Measurements from ENCODE around the gene SLC38A5. TPM values are rescaled to one million over a fixed set of nuclear protein-coding genes. Genes with fewer than 3 reads are reported as not detected.

The SLC38A5 gene
- total and polyA plus RNA-seq, 7 donors, result 0.34 to 1.7 (median 0.98) TPM

DNA sequence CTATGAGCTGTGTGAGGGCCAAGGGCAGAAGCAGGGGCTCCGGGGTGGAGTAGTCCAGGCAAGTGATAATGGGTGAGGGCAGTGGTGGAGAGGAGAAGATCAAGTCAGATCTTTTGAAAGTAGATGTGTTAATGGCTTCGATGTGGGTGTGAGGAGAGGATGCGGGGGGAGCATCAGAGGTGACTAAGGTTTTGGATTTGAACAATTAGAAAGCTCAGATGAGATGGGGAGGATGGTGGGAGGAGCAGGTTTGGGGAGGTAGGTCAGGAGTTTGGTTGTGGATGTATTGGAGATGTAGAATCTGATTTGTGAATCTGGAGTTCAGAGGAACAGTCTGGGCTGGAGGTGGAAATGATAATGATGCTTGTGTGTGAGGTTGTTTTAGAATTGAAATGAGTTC lies 10.5 kb upstream of the SLC38A5 start:
- 95 to 97% (median 97%) methylated on average over 3 of the region's 3 CpGs for whole genome bisulfite sequencing, 3 donors
- TF ChIP-seq, protein P1, sequence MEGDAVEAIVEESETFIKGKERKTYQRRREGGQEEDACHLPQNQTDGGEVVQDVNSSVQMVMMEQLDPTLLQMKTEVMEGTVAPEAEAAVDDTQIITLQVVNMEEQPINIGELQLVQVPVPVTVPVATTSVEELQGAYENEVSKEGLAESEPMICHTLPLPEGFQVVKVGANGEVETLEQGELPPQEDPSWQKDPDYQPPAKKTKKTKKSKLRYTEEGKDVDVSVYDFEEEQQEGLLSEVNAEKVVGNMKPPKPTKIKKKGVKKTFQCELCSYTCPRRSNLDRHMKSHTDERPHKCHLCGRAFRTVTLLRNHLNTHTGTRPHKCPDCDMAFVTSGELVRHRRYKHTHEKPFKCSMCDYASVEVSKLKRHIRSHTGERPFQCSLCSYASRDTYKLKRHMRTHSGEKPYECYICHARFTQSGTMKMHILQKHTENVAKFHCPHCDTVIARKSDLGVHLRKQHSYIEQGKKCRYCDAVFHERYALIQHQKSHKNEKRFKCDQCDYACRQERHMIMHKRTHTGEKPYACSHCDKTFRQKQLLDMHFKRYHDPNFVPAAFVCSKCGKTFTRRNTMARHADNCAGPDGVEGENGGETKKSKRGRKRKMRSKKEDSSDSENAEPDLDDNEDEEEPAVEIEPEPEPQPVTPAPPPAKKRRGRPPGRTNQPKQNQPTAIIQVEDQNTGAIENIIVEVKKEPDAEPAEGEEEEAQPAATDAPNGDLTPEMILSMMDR (IDR thresholded peaks at IDR 0.05), result no peak
- Histone ChIP-seq H3K27ac (no peak overlapping the region), H3K4me3 (no peak overlapping the region), H3K27me3 (ENCODE audit: insufficient read depth in 3 of 3, low read length in 2 of 3) (no peaks in the 10 kb centered on the region), H3K9me3 (no peaks in the 10 kb centered on the region), H3K36me3 (ENCODE audit: insufficient read depth in 1 of 2, low read depth in 1 of 2) (peaks cover 0 to 36% of the 10 kb centered on the region in 2 donors), H3K4me1 (no peaks in the 10 kb centered on the region)
- intact Hi-C loops (cut with DNase I), result no loop called here
- no peak for ATAC-seq
- no peak for DNase-seq

DNA sequence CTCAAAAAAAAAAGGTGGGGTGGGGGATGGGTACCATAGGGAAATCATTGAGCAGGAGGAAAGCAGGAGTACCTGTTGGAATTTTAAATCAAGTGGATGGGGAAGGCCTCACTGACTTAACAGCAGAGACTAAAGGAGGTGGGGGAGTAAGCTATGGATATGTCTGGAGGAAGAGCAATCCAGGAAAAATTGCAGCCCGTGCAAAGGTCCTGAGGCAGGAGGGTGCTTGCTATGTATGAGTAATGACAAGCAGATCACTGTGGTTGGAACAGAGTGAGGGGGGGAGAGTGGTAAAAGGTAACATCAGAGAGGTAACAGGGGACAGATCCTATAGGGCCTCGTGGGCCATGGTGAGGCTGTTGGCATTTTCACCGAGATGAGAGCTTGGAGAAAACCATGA lies 10.1 kb upstream of the SLC38A5 start:
- Histone ChIP-seq H3K36me3 (ENCODE audit: insufficient read depth in 1 of 2, low read depth in 1 of 2) (peaks cover 0 to 36% of the 10 kb centered on the region in 2 donors), H3K4me3 (no peak overlapping the region), H3K9me3 (no peaks in the 10 kb centered on the region), H3K27ac (no peak overlapping the region), H3K4me1 (no peaks in the 10 kb centered on the region), H3K27me3 (ENCODE audit: insufficient read depth in 3 of 3, low read length in 2 of 3) (no peaks in the 10 kb centered on the region)
- intact Hi-C loops (cut with DNase I), result no loop called here
- WGBS, 3 donors, result 66 to 98% (median 96%) methylated on average over 3 of the region's 3 CpGs
- DNase-seq (no peak), ATAC-seq (no peak)
- TF ChIP-seq, protein P1 (IDR thresholded peaks at IDR 0.05), result no peak

DNA sequence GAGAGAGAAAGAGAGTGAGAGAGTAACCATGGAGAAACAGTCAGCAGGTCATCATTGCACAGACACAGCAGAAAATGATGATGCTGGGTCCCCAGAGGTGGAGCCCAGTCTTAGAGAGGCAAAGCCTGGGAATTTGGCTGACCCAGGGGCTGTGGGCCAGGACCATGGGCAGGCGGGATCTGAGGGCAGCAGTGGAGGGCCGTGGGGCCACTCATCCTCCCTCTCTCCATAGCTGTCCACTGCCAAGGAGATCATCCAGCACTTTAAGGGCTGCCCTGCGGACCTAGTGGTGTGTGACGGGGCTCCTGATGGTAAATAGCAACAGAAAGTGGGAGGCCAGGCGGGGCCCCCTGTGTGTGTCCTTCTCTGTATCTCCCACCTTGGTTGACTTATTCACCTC lies 8.7 kb upstream of the SLC38A5 start:
- ATAC-seq (no peak), DNase-seq (no peak)
- no peaks in the 10 kb centered on the region for H3K4me1 ChIP-seq
- H3K9me3 ChIP-seq, result no peaks in the 10 kb centered on the region
- intact Hi-C loops (cut with DNase I), result loop anchor here in 1 of 2 donors (10.0 kb wide), 1 partner anchor 404 kb away; the partner anchor contains the start of gene ZNF630
- TF ChIP-seq, protein P1 (IDR thresholded peaks at IDR 0.05), result no peak
- H3K27ac ChIP-seq, result no peak overlapping the region
- H3K36me3 ChIP-seq (ENCODE audit: insufficient read depth in 1 of 2, low read depth in 1 of 2), result peaks cover 0 to 28% of the 10 kb centered on the region in 2 donors
- WGBS, 3 donors, result 69 to 83% (median 83%) methylated on average over 4 to 5 of the region's 5 CpGs
- H3K4me3 ChIP-seq, result no peak overlapping the region
- H3K27me3 ChIP-seq (ENCODE audit: insufficient read depth in 3 of 3, low read length in 2 of 3), result no peaks in the 10 kb centered on the region

GRCh38 chrX:48477960-48478755 lies 8.1 kb upstream of the SLC38A5 start:
- Histone ChIP-seq H3K27ac (no peak overlapping the region), H3K36me3 (ENCODE audit: insufficient read depth in 1 of 2, low read depth in 1 of 2) (peaks cover 0 to 21% of the 10 kb centered on the region in 2 donors), H3K4me3 (no peak overlapping the region), H3K4me1 (no peaks in the 10 kb centered on the region), H3K27me3 (ENCODE audit: insufficient read depth in 3 of 3, low read length in 2 of 3) (no peaks in the 10 kb centered on the region), H3K9me3 (no peaks in the 10 kb centered on the region)
- 90 to 95% (median 92%) methylated on average over 16 to 19 of the region's 19 CpGs for WGBS, 3 donors
- DNase-seq, result no peak
- intact Hi-C loops (cut with DNase I), result loop anchor here in 1 of 2 donors (10.0 kb wide), 1 partner anchor 403 kb away; the partner anchor contains the start of gene ZNF630
- TF ChIP-seq, protein P1 (IDR thresholded peaks at IDR 0.05), result no peak
- ATAC-seq, result no peak
